Raji (cell line): Measurements from ENCODE around the gene BARHL1.

Source experiments
- POLR2A ChIP-seq: IDR thresholded peaks from 2 replicates; pipeline ENCODE4 v1.6.1; 2011; ENCODE audit warnings: low read depth, low read length, control low read depth; ENCODE audit not compliant: insufficient read depth

BARHL1 gene

GRCh38 chr9:132582276-132582785 is at the start of gene BARHL1:
Gene BARHL1, plus strand, starts transcription at chr9:132582606. Its CDS starts 192 bp downstream, at chr9:132582798.
- no peak for TF ChIP-seq POLR2A

GRCh38 chr9:132534832-132535231 is 47.6 kb upstream of the BARHL1 start:
- TF ChIP-seq POLR2A = no peak

- TF ChIP-seq POLR2A = no peak
Observed at GRCh38 chr9:132536124-132536523, 46.3 kb upstream of the BARHL1 start.

GRCh38 chr9:132537352-132537751 is 45.1 kb upstream of the BARHL1 start:
- TF ChIP-seq POLR2A = no peak

GRCh38 chr9:132538071-132538470 is 44.3 kb upstream of the BARHL1 start:
- TF ChIP-seq POLR2A = no peak

GRCh38 chr9:132539096-132539495 is 43.3 kb upstream of the BARHL1 start:
- no peak for TF ChIP-seq POLR2A

- no peak for TF ChIP-seq POLR2A
Observed at GRCh38 chr9:132541051-132541450, 41.4 kb upstream of the BARHL1 start.

GRCh38 chr9:132541870-132542830 is 40.3 kb upstream of the BARHL1 start:
- TF ChIP-seq POLR2A = no peak

GRCh38 chr9:132543251-132543650 is 39.2 kb upstream of the BARHL1 start:
- no peak for TF ChIP-seq POLR2A

- no peak for TF ChIP-seq POLR2A
Observed at GRCh38 chr9:132543960-132544359, 38.4 kb upstream of the BARHL1 start.

GRCh38 chr9:132545578-132545977 is 36.8 kb upstream of the BARHL1 start:
- no peak for TF ChIP-seq POLR2A

GRCh38 chr9:132546148-132547051 is 36.0 kb upstream of the BARHL1 start:
- TF ChIP-seq POLR2A = no peak

- no peak for TF ChIP-seq POLR2A
Observed at GRCh38 chr9:132547052-132547431, 35.4 kb upstream of the BARHL1 start.

- no peak for TF ChIP-seq POLR2A
Observed at GRCh38 chr9:132547436-132547835, 35.0 kb upstream of the BARHL1 start.

GRCh38 chr9:132547976-132548730 is 34.3 kb upstream of the BARHL1 start:
- no peak for TF ChIP-seq POLR2A
